Fibroblast of villous mesenchyme (primary cell): Measurements from ENCODE around the gene SLC22A4. TPM values are rescaled to one million over a fixed set of nuclear protein-coding genes. Genes with fewer than 3 reads are reported as not detected.

ENCODE experiments used
- DNase-seq: peaks from one replicate; pipeline ENCODE4 v3.0.0-alpha.2; 2010; ENCODE audit warnings: low read depth
- H3K4me3 ChIP-seq: 2 replicates; pipeline ENCODE4 v1.5.1; 2011; ENCODE audit warnings: low read depth, mild to moderate bottlenecking, low read length
- CTCF ChIP-seq: IDR thresholded peaks from 2 replicates; pipeline ENCODE4 v1.5.1; 2012; ENCODE audit warnings: low read depth, mild to moderate bottlenecking, low read length; ENCODE audit not compliant: insufficient read depth
- total RNA-seq: library from RNA; depleted of rRNA; stranded (reverse); fragments of >200 nt; gene quantifications from 2 replicates; pipeline ENCODE4 v1.2.3, GENCODE V29; 2012

Gene SLC22A4
- total RNA-seq, 1 donor: 16.4 TPM

GRCh38 chr5:132370971-132371602 lies 76.9 kb downstream of the SLC22A4 start:
- H3K4me3 ChIP-seq: no peak overlapping the region
- no peak for TF ChIP-seq CTCF

GRCh38 chr5:132371603-132371994 lies 77.4 kb downstream of the SLC22A4 start:
- TF ChIP-seq CTCF: no peak
- no peak for DNase-seq
- H3K4me3 ChIP-seq: no peak overlapping the region

More at GRCh38 chr5:132370971-132371602, 76.9 kb downstream of the SLC22A4 start:
- DNase-seq: no peak

- no peak overlapping the region for H3K4me3 ChIP-seq
- TF ChIP-seq CTCF: no peak
- DNase-seq: no peak
Observed at GRCh38 chr5:132372127-132372526, 77.9 kb downstream of the SLC22A4 start.

GRCh38 chr5:132372542-132372941 lies 78.3 kb downstream of the SLC22A4 start:
- DNase-seq: no peak
- TF ChIP-seq CTCF: no peak
- no peak overlapping the region for H3K4me3 ChIP-seq

- H3K4me3 ChIP-seq: no peak overlapping the region
- no peak for TF ChIP-seq CTCF
- DNase-seq: no peak
Observed at GRCh38 chr5:132375957-132376356, 81.8 kb downstream of the SLC22A4 start.

GRCh38 chr5:132376694-132377641 lies 82.8 kb downstream of the SLC22A4 start:
- no peak overlapping the region for H3K4me3 ChIP-seq
- DNase-seq: no peak
- no peak for TF ChIP-seq CTCF
